K562 (cell line): ENCODE results near the gene MAP10. TPM values are rescaled to one million over a fixed set of nuclear protein-coding genes. Genes with fewer than 3 reads are reported as not detected.

Experiments used
- ELF2 ChIP-seq: fragments of 250-450 bp; sonication (Bioruptor Pico); IDR thresholded peaks from 2 replicates; pipeline ENCODE4 v1.5.0; 2021; ENCODE audit warnings: mild to moderate bottlenecking
- FOXO4 ChIP-seq: fragments of 450-650 bp; formaldehyde crosslinking; IDR thresholded peaks from 2 replicates; pipeline ENCODE4 v1.4.0; 2020; ENCODE audit warnings: mild to moderate bottlenecking, moderate library complexity
- FUS ChIP-seq: fragments of 200-400 bp; formaldehyde crosslinking; optimal IDR thresholded peaks from 2 replicates; pipeline ENCODE3; 2017; ENCODE audit warnings: low read depth, low read length
- HES1 ChIP-seq: fragments of 450-650 bp; IDR thresholded peaks from 2 replicates; pipeline ENCODE4 v1.6.1; 2016; ENCODE audit warnings: low read depth, mild to moderate bottlenecking, moderate library complexity
- HMGXB4 ChIP-seq: sonication (generic); formaldehyde crosslinking; IDR thresholded peaks from 2 replicates; pipeline ENCODE4 v1.8.1; 2023; ENCODE audit warnings: mild to moderate bottlenecking, missing genetic modification reagents
- KDM2B ChIP-seq: fragments of 250-450 bp; sonication (Bioruptor Pico); IDR thresholded peaks from 2 replicates; pipeline ENCODE4 v1.8.0; 2021; ENCODE audit warnings: mild to moderate bottlenecking, moderate library complexity
- MEF2A ChIP-seq: IDR thresholded peaks from 2 replicates; pipeline ENCODE4 v1.6.1; 2011; ENCODE audit warnings: low read depth, mild to moderate bottlenecking, low read length, moderate library complexity; ENCODE audit not compliant: control insufficient read depth
- PTRF ChIP-seq: fragments of 450-650 bp; IDR thresholded peaks from 2 replicates; pipeline ENCODE4 v1.6.1; 2016; ENCODE audit warnings: mild to moderate bottlenecking, missing genetic modification characterization, missing compliant biosample characterization
- RFX1 ChIP-seq: fragments of 450-650 bp; IDR thresholded peaks from 2 replicates; pipeline ENCODE4 v1.6.1; 2016; ENCODE audit warnings: mild to moderate bottlenecking, moderate library complexity
- RUNX1 ChIP-seq: sonication (generic); IDR thresholded peaks from 2 replicates; pipeline ENCODE4 v1.6.1; 2016; ENCODE audit warnings: antibody characterized with exemption, low read depth
- SMARCA4 ChIP-seq: fragments of 450-650 bp; IDR thresholded peaks from 2 replicates; pipeline ENCODE4 v1.6.1; 2016
- SREBF1 ChIP-seq: fragments of 150-350 bp; IDR thresholded peaks from 2 replicates; pipeline ENCODE4 v1.6.1; 2014; ENCODE audit warnings: antibody characterized with exemption, low read depth, low read length, borderline replicate concordance
- TEAD4 ChIP-seq, 2 experiments: sonication (generic) in 1 of 2; formaldehyde crosslinking in 1 of 2; IDR thresholded peaks; 2 replicates each; pipeline versions ENCODE4 v1.6.1 to v1.8.0; 2012 to 2022; ENCODE audit warnings: borderline replicate concordance in 1 of 2, inconsistent platforms in 1 of 2, low read length in 1 of 2, mild to moderate bottlenecking in 1 of 2, missing genetic modification reagents in 1 of 2
- TSC22D4 ChIP-seq: fragments of 450-650 bp; IDR thresholded peaks from 2 replicates; pipeline ENCODE4 v1.6.1; 2016; ENCODE audit warnings: missing genetic modification characterization, missing biosample characterization, control low read depth
- TSHZ1 ChIP-seq: fragments of 250-450 bp; sonication (Bioruptor Pico); IDR thresholded peaks from 2 replicates; pipeline ENCODE4 v1.4.0; 2020; ENCODE audit warnings: mild to moderate bottlenecking, moderate library complexity
- ZBTB5 ChIP-seq: fragments of 450-650 bp; IDR thresholded peaks from 2 replicates; pipeline ENCODE4 v1.6.1; 2017; ENCODE audit warnings: antibody characterized with exemption
- ZC3H8 ChIP-seq: fragments of 450-650 bp; IDR thresholded peaks from 2 replicates; pipeline ENCODE4 v1.6.1; 2017
- ZKSCAN1 ChIP-seq: fragments of 150-350 bp; IDR thresholded peaks from 2 replicates; pipeline ENCODE4 v1.6.1; 2016; ENCODE audit warnings: low read depth, low read length
- ZNF77 ChIP-seq: fragments of 250-450 bp; sonication (Bioruptor Pico); IDR thresholded peaks from 2 replicates; pipeline ENCODE4 v1.5.0; 2020
- polyA plus RNA-seq, 8 experiments: library from polyadenylated mRNA; depleted of rRNA in 4 of 8; stranded (reverse) in 5 of 8; unstranded in 3 of 8; fragments of >200 nt; fragmentation: Nextera tagmentation in 2 of 8; fragmentation: Illumina TruSeq in 1 of 8; extraction: Ambion mirVana in 2 of 8; extraction: Trizol in 1 of 8; gene quantifications; 2 replicates each; pipeline versions ENCODE4 v1.2.1 to v1.2.3, GENCODE V29; 2011 to 2014; ENCODE audit warnings: inconsistent platforms in 1 of 8, missing spikeins in 1 of 8
- total RNA-seq, 7 experiments: library from RNA; depleted of rRNA in 6 of 7; stranded (reverse); fragments of >200 nt in 6 of 7; fragmentation: Illumina TruSeq in 2 of 7; extraction: Trizol in 2 of 7; gene quantifications; 2 replicates each; pipeline versions ENCODE4 v1.2.1 to v1.2.3, GENCODE V29; 2011 to 2021; ENCODE audit warnings: low replicate concordance in 1 of 7

MAP10 gene
- total and polyA plus RNA-seq, 9 of the 15 experiments (the other 6 are each of a cell fraction or from before 2014, with no cell fraction given): 0.11 to 0.98 (median 0.69) TPM

GRCh38 chr1:232805269-232806185 is at the start of gene MAP10 (continued):
- TF ChIP-seq SREBF1: no peak
- no peak for TF ChIP-seq ZBTB5
- no peak for TF ChIP-seq RUNX1
- TF ChIP-seq TSC22D4: no peak
- TF ChIP-seq ZKSCAN1: no peak
- TF ChIP-seq FOXO4 (CRISPR knock-in tag): 0 out of 2 replicates have a peak, but pooled peaks have one; percentile 7
- TF ChIP-seq KDM2B: no peak
- no peak for TF ChIP-seq TEAD4 (IDR thresholded peaks at IDR 0.05; ENCODE audit: low read length)
- TF ChIP-seq TEAD4 (CRISPR knock-in tag; IDR thresholded peaks at IDR 0.05; ENCODE audit: borderline replicate concordance): no peak
- TF ChIP-seq SMARCA4: no peak
- TF ChIP-seq RFX1: peak; percentile 84
- no peak for TF ChIP-seq TSHZ1 (CRISPR knock-in tag)
- TF ChIP-seq ZNF77 (CRISPR knock-in tag): no peak
- TF ChIP-seq ZC3H8: no peak
- TF ChIP-seq FUS: no peak
- no peak for TF ChIP-seq MEF2A
- 0 out of 2 replicates have a peak, but pooled peaks have one; percentile 44 for TF ChIP-seq HMGXB4 (CRISPR knock-in tag)
- TF ChIP-seq PTRF (tag): no peak
- 0 out of 2 replicates have a peak, but pooled peaks have one; percentile 60 for TF ChIP-seq ELF2 (CRISPR knock-in tag)
- no peak for TF ChIP-seq HES1
